Measurements from ENCODE around the gene NDE1.
A peak's percentile ranks its signal among the peaks of the same experiment; 100 is the strongest.
"Not testable (repeated sequence)": the region's sequence is repeated elsewhere in the genome, so short reads cannot be mapped to it uniquely, and the experiment has no call there.

The NDE1 gene, protein sequence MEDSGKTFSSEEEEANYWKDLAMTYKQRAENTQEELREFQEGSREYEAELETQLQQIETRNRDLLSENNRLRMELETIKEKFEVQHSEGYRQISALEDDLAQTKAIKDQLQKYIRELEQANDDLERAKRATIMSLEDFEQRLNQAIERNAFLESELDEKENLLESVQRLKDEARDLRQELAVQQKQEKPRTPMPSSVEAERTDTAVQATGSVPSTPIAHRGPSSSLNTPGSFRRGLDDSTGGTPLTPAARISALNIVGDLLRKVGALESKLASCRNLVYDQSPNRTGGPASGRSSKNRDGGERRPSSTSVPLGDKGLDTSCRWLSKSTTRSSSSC

DNA sequence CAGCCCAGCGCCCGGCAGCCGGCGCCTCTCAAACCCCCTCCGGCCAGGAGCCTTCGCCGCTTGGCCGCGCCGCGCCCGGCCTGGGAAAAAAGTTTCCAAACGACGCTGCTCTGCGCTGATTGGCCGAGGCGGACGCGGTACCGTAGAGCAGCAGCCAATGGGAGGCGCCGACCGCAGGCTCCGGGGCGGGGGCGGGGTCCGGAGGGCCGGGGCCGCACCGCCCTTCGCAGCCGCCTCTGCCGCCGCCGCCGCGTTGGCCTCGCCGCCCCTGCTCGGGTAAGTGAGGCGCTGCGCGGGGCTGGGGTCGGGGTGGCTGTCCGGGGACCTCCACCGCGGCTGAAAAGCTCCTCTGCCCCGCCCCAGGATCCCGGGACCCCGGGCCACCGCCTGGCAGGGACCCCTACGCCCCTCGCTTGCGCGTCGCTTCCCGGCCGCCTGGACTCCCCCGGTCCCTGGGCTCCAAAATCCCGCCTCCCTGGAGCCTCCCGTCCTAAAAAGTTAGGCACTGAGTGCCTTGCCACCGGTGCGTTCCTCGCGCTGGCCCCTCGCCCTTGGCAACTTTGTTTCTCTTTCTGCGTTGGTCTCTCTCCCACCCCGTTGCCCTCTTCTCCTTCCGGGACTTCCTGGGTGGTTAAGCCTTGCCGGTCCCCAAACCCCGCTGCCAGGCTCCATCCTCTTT lies at the start of gene NDE1:
NDE1 (plus strand) TSS at position 227 of the 679 bp plus-strand sequence. CDS start 14,534 bp downstream, outside the sequence.
- peak; percentile 76 for DNase-seq

DNA sequence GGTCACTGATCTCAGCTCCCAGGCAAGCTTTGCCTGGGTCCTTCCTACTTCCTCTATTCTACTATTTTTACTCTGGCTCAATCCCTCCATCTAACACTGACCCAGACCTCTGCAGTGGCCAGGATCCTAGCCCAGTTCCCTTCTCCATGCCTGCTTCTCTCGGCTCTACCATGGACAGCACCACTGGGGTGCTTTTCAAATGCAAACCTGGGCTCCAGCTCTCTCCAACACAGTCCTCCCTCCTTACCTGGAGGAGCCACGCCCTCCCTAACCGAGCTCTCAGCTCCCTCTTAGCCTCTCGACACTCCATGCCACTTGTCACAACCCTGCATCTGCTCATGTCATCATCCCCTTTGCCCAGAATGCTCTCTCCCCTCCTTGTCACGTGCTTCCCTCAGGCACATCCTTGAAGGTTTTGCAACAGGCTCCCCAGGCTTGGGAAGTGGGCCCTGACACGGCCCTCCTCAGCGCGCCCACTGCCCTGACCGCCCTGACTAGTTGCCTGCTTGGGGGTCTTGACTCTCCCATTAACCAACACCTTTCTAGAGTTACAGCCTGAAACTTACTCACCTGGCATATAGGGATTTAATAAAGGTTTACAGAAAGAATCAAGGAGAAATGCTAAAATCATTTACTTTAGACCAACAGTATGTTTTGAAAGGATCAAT lies 48.7 kb upstream of the NDE1 start:
- DNase-seq = no peak

DNA sequence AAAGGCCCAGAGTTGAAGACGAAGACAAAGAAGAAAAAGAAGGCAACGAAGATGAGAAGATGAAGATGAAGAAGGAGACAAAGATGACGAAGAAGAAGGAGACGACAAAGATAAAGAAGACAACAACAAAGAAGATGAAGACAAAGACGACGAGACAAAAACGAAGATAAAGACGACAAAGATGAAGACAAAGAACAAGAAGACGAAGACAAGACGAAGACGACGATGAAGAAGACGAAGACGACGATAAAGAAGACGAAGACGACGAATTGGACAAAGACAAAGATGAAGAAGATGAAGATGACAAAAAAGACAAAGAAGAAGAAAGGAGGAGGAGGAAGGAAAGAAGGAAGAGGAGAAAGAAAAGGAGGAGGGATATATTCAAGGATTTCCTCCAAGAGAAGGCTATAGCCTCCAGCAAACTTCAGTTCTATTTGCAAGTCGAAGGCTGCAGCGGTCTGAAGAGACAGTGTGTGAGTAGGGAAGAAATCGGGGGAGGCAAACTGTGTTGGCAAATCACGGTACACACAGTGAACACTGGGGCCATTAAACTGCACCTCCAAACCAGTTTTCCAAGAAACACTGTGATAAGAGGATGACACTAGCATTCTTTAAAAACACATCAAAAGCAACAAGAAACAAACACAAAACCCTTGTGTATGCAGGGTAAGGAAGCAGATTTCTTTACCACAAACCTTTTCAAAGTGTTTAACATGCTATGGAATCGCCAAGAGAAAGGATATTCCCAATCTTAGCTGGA lies 47.6 kb upstream of the NDE1 start:
- DNase-seq = no peak

DNA sequence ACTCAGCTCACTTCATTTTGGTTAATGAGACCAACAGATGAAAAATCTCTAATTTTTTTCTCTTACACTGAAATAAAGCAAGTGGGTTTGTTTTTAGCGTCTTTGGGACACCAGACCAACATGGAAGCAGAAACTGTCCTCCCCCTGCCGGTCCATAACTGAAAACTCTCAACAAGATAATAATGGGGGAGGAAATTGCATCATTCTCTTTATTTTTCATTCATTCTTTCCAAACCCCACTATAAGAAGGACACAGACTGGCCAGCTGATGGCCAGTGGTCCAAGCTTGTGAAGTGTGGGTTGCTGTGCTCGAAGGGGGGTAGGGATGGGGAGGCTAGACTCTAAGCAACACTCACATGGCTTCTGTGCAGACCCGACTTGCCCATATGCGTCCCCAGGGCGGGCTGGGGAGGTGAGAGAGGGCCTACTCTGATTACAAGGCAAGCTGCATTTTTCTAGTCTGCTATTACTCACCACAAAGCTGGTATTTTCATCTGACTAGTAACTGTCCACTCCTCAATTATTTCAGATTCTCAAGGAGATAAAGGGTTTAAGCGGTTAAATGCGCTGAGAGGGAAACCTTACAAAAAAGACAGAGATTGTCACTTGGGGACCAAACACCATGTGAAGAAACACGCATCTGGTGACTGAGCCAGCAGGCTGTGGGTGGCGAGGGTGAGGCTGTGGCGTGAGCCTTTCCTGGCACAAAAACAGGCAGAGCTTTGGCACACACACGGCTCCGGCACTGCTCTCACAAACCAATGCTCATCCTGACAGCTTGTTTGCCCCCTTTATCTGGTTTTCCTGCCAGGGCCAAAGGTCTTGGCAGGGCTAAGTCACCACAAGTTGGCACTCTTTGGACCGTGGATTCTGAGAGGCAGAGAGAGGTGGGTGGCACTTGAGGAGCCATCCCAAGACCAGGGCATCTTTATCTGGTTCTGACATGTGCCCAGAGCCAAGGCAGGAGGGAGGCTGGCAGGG lies 45.3 kb upstream of the NDE1 start:
- no peak for DNase-seq

DNA sequence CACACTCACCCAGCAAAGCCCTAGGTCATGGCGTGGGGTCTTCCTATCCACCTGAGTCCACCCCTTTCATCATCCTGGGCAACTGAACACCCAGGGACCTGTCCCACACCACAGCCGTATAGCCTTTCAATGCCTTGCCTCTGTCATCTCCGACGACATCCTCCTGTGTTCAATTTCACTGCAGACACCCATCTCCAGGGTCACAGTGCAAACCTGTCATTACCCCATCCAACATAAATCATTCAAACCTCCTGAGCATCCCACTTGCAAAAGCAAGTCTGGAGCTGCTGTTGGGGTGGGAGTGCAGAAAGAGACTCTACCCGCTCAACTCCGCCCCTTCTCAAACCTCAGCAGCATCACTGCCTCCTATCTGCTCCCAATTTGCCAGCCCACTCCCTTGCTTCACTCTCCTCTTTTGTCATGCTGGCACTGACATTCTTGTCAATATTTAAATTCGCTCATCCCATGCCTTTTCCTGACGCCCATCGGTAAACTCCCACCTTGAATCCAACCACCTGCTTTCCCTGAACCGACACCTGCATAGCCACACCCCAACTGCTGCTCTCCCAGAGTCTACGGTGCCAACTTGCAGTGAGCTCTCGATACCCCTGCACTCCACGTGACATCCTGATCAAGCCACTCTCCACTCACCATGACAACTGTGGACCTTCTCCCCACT lies 44.1 kb upstream of the NDE1 start:
- no peak for DNase-seq

DNA sequence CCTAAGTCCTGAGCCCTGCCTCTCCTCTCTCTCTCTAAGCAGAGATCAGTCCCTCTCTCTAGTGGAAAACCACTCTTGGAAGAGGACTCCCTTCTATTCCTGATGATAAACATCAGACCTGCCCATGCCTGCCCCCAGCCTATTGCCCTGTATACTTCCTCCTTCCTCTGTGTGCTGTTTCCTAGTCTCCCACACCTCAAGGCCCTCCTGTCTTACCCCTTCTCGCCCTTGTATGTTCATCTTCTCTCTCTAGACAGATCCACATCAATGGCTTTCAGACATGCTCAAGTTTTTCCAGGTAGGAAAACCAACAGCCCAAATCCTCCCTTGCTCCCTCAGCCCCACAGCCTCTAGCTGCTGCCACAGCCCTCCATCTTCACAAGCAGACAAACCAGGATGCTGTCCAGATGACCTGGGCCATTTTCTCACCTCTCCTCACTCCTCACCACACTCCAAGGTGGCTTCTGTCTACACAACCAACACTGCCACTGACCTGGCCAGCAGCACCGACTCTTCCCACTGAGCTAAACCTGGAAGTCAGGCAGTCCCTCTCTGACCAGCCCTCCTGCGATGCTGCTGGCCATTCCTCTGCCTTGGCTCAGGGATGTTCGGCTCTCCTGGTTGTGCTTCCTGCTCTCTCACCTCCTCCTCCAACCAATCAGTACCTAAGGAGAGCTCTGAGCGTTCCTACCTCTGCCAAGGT lies 43.4 kb upstream of the NDE1 start:
- no peak for DNase-seq

DNA sequence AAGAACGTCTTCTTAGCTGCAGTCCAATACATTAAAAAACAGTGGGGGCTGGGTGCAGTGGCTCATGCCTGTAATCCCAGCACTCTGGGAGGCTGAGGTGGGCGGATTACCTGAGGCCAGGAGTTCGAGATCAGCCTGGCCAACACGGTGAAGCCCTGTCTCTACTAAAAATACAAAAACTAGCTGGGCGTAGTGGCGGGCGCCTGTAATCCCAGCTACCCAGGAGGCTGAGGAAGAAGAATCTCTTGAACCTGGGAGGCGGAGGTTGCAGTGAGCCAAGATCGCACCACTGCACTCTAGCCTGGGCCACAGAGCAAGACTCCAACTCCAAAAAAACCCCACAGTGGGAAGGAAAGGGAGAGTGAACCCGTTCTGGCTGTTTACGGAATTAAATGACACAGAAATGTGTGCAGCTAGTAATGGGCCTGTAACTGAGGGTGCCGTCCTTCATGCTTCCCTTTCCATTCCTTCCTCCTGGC lies 42.8 kb upstream of the NDE1 start:
- not testable (repeated sequence) for DNase-seq

DNA sequence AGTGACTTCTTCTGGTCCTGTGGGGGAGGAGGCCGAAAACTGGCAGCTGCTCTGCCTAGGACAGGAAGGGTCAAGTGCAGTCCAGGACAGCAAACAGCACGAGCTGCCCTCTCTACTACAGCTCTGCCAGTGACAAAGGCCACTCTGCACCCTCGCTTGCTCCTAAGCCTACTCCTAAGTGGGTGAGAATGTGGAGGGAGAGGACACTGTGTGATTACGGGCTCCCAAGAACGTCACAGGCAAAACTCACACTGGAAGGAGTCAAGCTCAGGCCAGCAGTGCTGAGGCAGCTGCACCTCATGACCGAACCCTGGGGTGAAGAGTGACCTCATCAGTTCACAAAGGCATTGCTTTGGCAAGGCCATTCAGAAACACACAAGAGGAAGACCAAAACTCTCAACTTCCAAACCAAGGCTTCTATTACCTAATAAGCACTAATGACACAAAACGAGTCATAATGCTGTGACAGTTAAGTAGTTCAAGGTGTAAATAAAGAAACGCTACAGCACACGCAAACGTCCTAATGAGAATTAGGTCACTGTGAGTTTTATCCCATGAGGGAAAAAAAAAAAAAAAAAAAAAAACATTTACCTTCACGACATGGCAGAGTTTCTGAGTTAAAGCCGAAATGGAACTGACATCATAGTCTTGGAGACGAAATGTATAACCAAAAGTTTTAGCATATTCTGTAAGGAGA lies 42.2 kb upstream of the NDE1 start:
- no peak for DNase-seq

DNA sequence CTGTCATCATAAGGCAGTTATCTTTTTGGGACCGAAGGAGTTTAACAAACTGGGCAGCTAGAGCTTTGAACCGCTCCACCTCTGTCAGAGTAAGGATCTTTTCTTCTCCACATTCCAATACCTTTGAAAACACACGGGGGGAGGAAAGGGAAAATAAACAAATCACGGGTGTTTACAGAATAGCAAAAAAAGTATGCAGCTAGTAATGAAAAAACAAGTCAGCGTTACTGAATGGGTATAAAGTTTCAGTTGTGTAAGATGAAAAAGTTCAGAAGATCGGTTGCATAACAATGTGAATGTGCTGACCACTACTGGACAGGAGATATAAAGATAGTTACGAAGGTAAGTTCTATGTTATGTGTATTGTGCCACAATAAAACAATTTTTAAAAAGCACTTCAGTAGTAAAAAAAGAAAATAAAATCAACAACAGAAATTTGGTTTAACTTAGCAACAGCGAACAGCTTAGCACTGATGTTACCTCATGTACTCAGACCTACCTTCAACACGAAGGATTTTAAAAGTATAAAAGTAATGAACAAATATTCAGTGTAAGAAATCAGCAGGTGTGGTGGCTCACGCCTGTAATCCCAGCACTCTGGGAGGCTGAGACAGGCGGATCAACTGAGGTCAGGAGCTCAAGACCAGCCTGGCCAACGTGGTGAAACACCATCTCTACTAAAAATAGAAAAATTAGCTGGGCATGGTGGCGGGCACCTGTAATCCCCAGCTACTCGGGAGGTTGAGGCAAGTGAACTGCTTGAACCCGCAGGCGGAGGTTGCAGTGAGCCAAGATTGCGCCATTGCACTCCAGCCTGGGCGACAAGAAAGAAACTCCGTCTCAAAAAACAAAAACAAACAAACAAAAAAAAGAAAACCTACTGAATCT lies 41.4 kb upstream of the NDE1 start:
- DNase-seq = no peak

DNA sequence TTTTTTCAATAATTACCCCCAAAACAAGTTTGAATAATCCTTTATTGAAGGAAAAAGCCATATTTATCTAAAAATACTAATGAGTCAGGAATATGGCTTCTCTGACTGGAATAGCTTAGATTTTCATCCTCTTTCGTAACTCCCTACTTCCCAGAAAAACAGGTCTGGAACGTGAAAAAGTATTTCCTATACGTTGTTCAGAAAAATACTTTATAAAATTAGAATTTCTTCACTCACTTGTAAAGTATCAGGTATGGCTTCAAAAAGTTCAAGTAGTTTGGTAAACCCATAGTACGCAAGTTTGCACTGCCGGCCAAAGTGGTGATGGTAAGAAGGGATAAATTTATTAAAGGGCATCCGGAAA lies 40.8 kb upstream of the NDE1 start:
- DNase-seq = no peak

DNA sequence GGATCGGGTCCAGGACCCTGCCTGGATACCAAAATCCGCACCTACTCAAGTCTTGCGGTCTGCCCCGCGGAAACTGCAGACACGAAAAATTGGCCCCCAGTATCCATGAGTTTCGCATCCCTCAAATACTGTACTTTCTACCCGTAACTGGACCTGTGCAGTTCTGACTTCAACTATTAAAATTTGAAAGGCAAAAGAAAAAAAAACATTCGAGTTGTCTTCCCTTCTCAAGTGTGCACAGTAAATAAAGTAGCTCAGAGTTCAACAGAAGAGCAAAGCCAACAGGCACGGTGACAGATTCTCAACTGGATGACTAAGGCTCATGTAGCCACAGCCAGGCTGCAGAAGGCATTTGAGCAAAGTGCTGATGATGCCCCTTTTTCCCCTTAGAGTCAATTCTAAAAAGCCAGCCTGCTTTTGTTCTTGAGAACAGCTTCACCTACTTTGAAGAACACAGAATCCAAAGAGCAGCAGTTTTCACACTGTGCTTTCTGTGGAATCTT lies 39.6 kb upstream of the NDE1 start:
- no peak for DNase-seq

DNA sequence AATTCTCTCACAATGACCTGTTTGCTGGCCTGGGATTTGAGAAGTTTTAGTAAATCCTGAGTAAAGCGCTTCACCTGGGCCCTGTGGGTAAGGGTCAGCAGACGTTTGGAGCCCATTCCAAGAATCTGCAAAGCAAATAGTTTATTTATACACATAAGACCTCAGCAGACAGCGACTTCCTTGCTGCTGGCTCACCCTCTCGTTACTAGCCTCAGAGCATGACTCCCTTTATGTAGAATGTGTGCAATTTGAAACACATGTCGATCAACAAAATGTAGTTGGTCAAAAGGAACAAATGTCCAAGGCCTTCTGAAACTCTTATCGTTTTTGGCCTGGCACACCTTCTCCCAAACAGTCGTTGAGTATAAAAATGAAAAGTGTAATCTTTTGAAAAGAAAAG lies 38.4 kb upstream of the NDE1 start:
- DNase-seq = no peak

DNA sequence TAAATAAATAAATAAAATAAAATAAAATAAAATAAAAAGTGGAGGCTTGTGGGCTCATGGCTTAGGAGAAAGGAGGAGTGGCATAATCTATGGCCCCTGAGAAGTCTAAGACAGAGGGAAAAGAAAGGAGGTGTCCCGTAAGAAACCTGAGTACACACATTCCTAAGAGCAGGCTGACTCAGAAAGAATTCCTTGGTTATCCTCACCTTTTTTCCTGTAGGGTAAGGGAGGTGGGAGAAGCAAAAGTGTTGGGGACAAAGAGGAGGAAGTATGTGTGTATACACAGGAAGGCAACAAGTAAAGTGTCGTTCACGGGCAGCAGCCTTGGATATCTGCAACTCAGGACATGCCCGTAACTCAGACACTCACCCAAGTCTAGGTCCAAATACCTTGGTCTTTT lies 36.4 kb upstream of the NDE1 start:
- DNase-seq = no peak

DNA sequence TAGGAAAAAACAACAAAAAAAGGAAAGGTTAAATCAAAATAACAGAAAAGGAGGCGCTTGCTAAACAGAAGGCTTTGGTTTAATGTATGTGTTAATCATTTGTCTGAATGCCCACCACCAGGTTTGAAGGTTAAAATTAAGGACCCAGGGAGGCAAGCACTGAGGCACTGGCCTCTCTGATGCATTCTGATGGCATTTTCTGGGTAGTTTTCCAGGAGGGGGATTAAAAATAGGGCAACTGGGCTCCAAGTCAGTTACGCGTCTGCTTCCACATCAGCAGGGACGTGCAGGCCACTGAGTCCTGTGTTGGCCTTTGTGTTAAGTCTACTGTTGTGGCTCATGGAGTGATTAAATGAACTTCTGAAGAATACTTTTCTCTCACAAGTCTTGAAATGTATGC lies 34.0 kb upstream of the NDE1 start:
- no peak for DNase-seq

DNA sequence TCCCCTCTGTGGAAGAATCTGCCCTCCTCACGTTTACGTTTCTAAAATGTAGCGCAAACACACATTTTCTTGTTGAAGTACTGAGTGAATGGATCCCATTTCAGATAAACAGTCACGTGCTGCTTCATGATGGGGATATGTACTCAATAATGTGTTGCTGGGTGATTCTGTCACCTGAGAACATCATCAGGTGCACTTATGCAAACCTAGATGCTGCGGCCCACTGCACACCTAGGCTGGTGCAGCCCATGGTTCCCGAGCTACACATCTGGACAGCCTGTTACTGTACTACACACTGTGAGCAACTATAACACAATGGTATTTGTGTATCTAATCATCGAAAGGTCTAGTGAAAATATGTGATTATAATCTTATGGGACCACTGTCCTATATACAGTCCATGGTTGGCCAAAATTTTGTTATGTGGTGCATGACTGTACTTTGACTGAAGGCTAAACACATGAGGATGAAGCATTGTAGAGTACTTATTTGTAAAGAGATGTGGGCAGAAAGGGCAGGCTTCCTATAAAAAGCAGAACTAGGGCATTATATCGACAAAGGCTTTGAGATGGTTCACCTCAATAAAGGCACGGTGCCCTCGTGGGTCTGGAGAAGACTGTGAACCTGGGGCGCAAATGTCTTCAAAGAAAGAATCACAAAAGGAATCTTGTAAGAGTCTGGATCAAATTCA lies 33.4 kb upstream of the NDE1 start:
- no peak for DNase-seq

DNA sequence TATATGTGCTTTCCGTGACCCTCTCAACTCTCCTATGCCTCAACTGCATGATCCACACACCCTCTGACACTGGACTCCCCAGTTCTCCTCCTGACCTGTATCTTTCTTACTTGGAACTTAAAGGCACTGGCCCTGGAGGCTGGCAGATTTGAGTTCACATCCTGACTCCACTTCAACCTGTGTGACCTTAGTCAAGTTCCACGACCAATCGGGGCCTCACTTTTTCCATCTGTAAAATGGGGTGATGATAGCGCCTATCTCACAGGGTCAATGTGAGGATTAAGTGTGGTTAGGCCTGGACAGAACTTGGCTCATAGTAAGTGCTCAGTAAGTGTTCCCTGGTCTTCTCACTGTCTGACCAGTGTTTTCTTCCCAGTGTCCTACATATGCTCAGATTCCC lies 32.1 kb upstream of the NDE1 start:
- no peak for DNase-seq

DNA sequence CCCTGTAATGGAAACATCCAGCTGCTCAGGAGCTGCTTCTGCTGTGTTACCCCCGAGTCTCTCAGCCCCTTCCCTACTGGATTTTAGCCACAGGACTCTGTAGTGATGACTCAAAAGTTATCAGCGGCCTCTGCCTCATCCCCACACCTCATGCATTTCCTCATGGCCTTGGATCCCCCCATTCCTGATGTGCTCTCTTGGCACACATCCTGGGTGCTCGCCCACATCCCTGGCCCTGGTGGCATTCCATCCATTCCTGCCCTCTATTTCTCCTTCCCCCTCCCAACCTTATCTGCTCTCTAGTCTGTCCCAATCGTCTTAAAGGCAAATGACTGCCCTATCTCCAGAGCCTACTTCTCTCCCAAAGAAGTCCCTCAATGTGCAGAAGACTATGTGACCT lies 31.7 kb upstream of the NDE1 start:
- DNase-seq = no peak

DNA sequence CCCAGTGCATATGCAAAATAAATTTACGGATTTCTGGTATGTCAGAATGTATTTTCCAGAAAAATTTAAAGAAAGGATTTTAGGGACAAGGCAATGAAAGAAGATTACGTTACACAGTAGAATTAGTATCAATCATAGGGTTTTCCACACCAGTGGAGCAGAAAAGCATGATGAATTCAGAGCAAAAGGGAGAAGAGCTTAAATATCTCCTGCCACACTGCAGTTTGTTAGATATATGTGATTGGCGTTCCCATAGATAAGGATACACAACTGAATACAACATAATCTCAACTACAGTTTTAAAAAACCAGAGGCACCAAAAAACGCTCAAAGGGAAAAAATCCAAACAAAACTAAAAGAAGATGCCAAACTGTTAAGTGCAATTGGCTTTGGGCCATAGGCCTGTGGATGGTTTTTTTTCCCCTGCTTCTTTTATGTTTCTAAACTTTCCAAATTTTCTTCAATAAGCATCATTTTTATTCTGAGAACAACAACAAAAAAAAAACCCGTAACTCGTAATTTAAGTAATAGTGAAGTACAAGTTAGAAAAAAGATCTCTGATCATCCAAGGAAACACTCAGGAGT lies 29.3 kb upstream of the NDE1 start:
- DNase-seq = no peak

All from NCI-H1105 treated with DMSO at 0.1 percent for 48 hours (cell line).